ENCODE data around the gene GJB2. TPM values are rescaled to one million over a fixed set of nuclear protein-coding genes. Genes with fewer than 3 reads are reported as not detected.

GJB2 gene
- total RNA-seq, 1 experiment from 2014 or later, result 0.13 TPM

- H3K4me3 ChIP-seq, result no peak overlapping the region
- DNase-seq, result no peak
Observed at GRCh38 chr13:20177049-20177831, 15.5 kb downstream of the GJB2 start.

GRCh38 chr13:20175907-20176652 lies 16.7 kb downstream of the GJB2 start:
- no peak for DNase-seq
- Histone ChIP-seq H3K4me3 (no peak overlapping the region), H3K36me3 (no peaks in the 10 kb centered on the region), H3K27me3 (no peaks in the 10 kb centered on the region), H3K9me3 (no peaks in the 10 kb centered on the region)

More at GRCh38 chr13:20177049-20177831, 15.5 kb downstream of the GJB2 start:
- no peaks in the 10 kb centered on the region for H3K27me3 ChIP-seq
- no peaks in the 10 kb centered on the region for H3K9me3 ChIP-seq
- H3K36me3 ChIP-seq, result no peaks in the 10 kb centered on the region

DNA sequence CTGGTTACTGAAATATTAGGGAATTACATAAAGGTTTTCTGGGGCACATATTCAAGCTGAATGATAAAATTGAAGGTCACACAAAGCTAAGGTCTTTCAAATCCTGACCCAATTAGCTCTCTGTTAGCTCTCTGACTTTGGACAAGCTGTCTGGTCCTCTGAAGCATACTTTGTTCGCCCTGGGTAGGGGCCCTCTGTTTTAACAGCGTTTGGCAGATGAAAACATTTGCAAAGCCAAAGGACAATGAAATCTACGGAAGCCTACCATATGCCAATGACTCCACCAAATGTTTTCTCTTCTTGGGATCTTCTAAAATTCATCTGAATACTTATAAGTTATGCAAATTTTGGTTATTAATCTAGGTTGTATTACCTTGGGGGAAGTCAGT lies 17.3 kb downstream of the GJB2 start:
- no peaks in the 10 kb centered on the region for H3K9me3 ChIP-seq
- no peak overlapping the region for H3K4me3 ChIP-seq
- no peaks in the 10 kb centered on the region for H3K27me3 ChIP-seq
- no peak for DNase-seq
- no peaks in the 10 kb centered on the region for H3K36me3 ChIP-seq

DNA sequence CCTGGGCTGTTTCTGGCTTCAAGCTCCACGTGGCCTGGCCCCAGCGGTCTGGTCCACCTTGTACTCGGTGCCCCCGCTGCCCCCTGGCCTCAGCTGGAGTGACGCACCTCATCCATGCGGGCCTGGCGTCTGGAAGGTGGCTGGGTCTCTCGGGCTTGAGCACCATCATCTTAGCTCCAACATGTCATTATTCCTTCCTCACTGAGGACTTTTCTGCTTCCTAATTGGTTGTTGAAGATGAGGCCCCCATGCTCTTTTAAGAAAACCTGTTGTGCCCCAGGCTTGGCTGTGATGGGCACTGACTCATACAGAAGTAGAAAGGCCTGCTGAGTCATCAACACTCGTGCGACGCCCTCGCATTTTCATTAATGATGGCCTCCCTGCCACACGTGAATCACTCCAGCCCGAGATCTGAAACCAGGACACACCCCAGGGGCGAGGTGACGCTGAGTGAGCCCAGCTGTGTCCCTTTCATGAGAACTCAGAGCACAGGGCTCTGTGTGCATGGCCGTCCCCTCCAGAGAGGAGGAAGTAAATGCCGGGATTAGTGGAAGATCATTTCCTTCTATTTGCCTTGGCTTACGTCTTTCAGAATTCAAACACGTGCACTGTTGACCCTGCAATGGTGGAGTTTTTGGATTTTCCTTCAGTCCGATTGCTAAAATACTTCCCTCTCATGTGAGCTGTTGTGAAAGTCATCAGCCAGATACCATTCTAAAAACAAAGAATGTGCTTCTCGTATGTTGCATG lies 17.9 kb downstream of the GJB2 start:
- H3K9me3 ChIP-seq, result no peaks in the 10 kb centered on the region
- H3K4me3 ChIP-seq, result no peak overlapping the region
- no peaks in the 10 kb centered on the region for H3K36me3 ChIP-seq
- no peaks in the 10 kb centered on the region for H3K27me3 ChIP-seq
- peak; percentile 96 for DNase-seq

- no peak overlapping the region for H3K4me3 ChIP-seq
- no peaks in the 10 kb centered on the region for H3K27me3 ChIP-seq
- DNase-seq, result no peak
- no peaks in the 10 kb centered on the region for H3K36me3 ChIP-seq
- H3K9me3 ChIP-seq, result no peaks in the 10 kb centered on the region
Observed at GRCh38 chr13:20173116-20173746, 19.5 kb downstream of the GJB2 start.

DNA sequence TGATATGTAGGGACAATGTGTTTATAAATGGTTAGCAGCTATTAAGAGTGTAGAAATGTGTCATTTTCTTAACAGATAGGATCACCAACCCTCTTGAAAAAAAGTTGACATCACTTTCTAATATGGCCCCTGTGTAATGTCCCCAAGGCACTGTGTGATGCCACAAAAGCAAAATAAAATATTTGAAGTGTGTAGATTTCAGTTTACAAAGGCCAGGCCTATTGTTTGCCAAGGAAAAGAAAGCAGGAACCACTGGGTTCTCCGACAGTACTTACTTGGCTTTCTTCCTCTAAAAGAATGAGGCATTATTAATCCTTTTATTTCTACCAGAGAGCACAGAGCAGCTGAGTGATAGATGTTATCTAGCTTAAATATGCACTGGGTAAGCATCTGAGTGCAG lies 21.4 kb downstream of the GJB2 start:
- no peak for DNase-seq
- Histone ChIP-seq H3K27me3 (no peaks in the 10 kb centered on the region), H3K36me3 (no peaks in the 10 kb centered on the region), H3K9me3 (no peaks in the 10 kb centered on the region), H3K4me3 (no peak overlapping the region)

- Histone ChIP-seq H3K9me3 (no peaks in the 10 kb centered on the region), H3K4me3 (no peak overlapping the region), H3K36me3 (no peaks in the 10 kb centered on the region), H3K27me3 (no peaks in the 10 kb centered on the region)
- DNase-seq, result no peak
Observed at GRCh38 chr13:20170921-20171320, 21.8 kb downstream of the GJB2 start.

DNA sequence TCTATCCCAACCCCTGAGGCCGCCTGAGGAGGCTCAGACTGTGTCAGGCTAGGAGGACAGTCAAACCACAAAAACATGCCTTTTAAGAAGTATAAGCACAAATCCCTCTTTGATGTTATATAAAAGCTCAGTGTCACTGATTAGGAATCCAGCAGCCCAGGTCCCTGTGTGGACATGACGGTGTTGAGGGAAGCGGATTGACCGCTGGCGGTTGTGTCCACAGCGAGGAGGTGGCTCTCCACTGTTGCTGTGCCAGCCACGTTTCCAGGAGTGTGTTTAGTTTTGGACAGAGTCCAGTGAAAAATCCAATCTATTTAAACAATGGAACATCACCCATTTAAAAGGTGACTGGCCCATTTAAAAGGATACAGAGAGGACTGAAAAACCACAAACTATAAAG lies 24.3 kb downstream of the GJB2 start:
- Histone ChIP-seq H3K36me3 (no peaks in the 10 kb centered on the region), H3K4me3 (no peak overlapping the region), H3K27me3 (no peaks in the 10 kb centered on the region), H3K9me3 (no peaks in the 10 kb centered on the region)
- DNase-seq, result no peak

DNA sequence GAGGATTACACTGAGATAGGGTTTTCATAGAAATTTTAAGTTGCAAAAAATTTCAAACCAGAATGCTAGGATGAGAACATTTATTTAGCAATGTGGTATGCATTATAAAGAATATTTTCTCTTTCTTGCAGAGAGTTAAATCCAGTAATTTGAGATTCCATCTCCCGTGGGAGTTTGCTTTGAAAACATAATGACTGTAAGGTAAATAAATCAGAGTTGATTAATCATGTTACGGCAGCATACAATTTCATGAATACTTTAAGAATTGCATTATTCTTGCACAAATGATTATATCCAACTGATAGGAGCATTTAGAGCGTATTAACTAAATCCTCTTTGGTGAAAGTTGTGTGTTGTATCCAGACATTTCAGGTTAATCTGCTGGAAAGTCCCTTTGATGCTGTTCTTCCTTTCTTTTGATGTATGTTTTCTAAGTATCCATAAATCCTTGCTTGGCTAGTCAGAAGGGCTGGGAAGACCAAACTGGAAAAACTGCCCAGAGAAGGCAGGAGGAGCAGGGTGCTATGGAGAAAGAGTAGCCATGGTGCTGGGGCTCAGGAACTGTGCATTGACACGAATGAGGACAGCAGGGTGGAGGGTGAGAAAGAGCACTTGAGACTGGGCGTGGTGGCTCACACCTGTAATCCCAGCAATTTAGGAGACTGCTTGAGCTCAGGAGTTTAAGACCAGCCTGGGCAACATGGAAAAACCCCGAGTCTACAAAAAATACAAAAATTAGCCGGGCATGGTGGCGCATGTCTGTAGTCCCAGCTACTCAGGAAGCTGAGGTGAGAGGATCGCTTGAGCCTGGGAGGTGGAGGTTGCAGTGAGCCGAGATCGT lies 27.1 kb downstream of the GJB2 start:
- Histone ChIP-seq H3K27me3 (no peaks in the 10 kb centered on the region), H3K4me3 (no peak overlapping the region), H3K36me3 (no peaks in the 10 kb centered on the region), H3K9me3 (no peaks in the 10 kb centered on the region)
- DNase-seq, result no peak

- H3K27me3 ChIP-seq, result no peaks in the 10 kb centered on the region
Observed at GRCh38 chr13:20161951-20162300, 30.8 kb downstream of the GJB2 start.

GRCh38 chr13:20161275-20161950 lies 31.3 kb downstream of the GJB2 start:
- H3K36me3 ChIP-seq, result no peaks in the 10 kb centered on the region
- no peak for DNase-seq
- H3K9me3 ChIP-seq, result no peaks in the 10 kb centered on the region
- H3K4me3 ChIP-seq, result peak overlapping the region; percentile 56
- no peaks in the 10 kb centered on the region for H3K27me3 ChIP-seq

More at GRCh38 chr13:20161951-20162300, 30.8 kb downstream of the GJB2 start:
- Histone ChIP-seq H3K36me3 (no peaks in the 10 kb centered on the region), H3K4me3 (no peak overlapping the region), H3K9me3 (no peaks in the 10 kb centered on the region)
- no peak for DNase-seq

DNA sequence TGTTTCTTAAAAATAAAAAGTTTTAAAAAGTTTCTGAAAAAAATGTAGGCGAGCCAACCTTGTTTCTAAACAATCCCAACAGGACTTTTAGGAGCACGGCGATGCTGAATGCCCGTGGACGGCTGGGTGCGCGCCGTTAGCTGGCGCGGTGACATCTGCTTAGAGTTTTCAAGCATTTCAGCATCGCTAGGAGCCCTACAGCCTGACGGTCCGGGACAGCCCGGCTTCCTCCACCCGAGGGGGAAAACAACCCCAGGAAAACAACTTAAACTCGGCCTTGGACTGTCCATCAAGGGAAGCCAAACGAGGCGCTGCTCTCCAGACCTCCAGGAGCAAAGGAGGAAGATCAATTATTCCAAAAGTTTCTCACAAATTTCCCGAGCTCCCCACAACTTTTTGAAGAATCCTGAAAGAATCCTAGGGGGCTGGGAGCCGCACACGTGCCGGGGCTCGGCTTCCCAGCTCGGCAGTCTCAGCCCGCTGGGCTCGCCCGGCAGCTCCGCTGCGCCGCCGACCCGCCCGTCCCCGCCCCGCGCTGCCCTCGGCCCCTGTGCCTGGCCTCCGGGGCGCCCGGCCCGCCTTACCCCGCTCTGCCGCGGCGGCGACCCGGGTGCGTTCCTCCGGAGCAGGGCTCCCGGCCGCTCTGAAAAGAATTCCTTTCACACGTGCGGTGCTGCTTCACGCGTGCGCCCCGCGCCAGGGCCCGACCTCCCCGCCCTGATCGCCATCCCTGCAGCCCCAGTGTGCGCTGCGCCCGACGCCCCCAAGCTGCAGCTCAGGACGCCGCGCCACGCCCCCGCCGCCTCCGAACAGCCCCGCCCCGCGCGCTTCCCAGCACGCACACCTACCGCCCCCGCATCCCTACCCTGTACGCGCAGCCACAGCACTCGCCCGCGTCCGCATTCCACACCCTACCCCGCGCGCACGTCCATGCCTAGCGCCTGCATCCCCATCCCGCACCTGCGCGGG lies 32.1 kb downstream of the GJB2 start, which contains the start of gene GJA3:
Gene GJA3, minus strand, starts transcription at position 747 of the 969 bp plus-strand sequence. CDS start 17,764 bp downstream, outside the sequence.
- no peaks in the 10 kb centered on the region for H3K9me3 ChIP-seq
- H3K4me3 ChIP-seq, result peak within 1 kb of the TSS; percentile 56
- H3K36me3 ChIP-seq, result no peaks in the 10 kb centered on the region
- DNase-seq, result peak; percentile 81
- no peaks in the 10 kb centered on the region for H3K27me3 ChIP-seq

- Histone ChIP-seq H3K27me3 (no peaks in the 10 kb centered on the region), H3K4me3 (peak overlapping the region; percentile 56), H3K36me3 (no peaks in the 10 kb centered on the region), H3K9me3 (no peaks in the 10 kb centered on the region)
- DNase-seq, result no peak
Observed at GRCh38 chr13:20159646-20160305, 33.0 kb downstream of the GJB2 start.

DNA sequence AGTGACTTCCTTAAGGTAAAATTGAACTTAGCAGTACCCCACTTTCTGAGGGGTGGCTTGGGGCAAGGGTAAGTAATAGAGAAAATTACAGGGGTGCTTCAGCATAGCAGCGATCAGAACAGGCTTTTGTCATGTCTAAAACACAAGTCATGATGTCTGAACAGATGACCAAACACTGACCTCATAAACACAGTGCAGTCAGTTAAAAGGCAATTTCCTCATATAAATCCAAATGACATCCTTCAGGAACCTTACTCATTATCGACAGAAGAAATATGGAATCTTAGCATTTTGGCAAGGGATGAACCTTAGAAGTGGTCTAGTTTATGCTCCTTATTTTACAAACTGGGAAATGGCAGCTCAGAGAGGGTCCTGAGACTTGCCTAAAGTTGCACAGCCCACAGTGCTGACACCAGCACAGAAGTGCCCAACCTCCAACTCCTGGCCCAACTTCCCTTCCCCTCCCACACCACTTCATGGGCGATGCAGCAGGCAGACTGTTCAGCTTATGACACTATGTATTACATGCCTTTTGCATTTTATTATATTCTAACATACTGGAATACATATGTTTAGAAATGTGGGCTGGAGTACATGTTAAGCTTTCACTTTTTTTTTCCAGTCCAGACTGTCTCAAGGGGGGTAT lies 35.5 kb downstream of the GJB2 start:
- no peaks in the 10 kb centered on the region for H3K9me3 ChIP-seq
- no peak overlapping the region for H3K4me3 ChIP-seq
- no peaks in the 10 kb centered on the region for H3K27me3 ChIP-seq
- DNase-seq, result no peak
- H3K36me3 ChIP-seq, result no peaks in the 10 kb centered on the region

Data from MG63 (cell line).